WTC11 (cell line): ENCODE results near the gene RPL23.

Source experiments
- ATF6 ChIP-seq: sonication (generic); formaldehyde crosslinking; IDR thresholded peaks from 2 replicates; pipeline ENCODE4 v1.8.1; 2023; ENCODE audit warnings: mild to moderate bottlenecking, missing genetic modification reagents
- CBFB ChIP-seq: sonication (generic); formaldehyde crosslinking; IDR thresholded peaks from 2 replicates; pipeline ENCODE4 v1.8.1; 2022; ENCODE audit warnings: mild to moderate bottlenecking, low read depth, missing genetic modification reagents
- CREM ChIP-seq: sonication (generic); formaldehyde crosslinking; IDR thresholded peaks from 2 replicates; pipeline ENCODE4 v1.8.1; 2022; ENCODE audit warnings: mild to moderate bottlenecking, missing genetic modification reagents, moderate library complexity
- CTCF ChIP-seq: fragments of 200-600 bp; IDR thresholded peaks from 2 replicates; pipeline ENCODE4 v1.8.0; 2022; ENCODE audit warnings: antibody characterized with exemption
- E2F4 ChIP-seq: sonication (generic); formaldehyde crosslinking; IDR thresholded peaks from 2 replicates; pipeline ENCODE4 v1.8.1; 2022; ENCODE audit warnings: low read depth, mild to moderate bottlenecking, moderate library complexity, missing genetic modification reagents, borderline replicate concordance
- ETV6 ChIP-seq: sonication (generic); formaldehyde crosslinking; IDR thresholded peaks from 2 replicates; pipeline ENCODE4 v1.8.1; 2022; ENCODE audit warnings: mild to moderate bottlenecking, missing genetic modification reagents
- FOXJ3 ChIP-seq: sonication (generic); formaldehyde crosslinking; IDR thresholded peaks from 2 replicates; pipeline ENCODE4 v1.9.0; 2021; ENCODE audit warnings: missing genetic modification reagents, mild to moderate bottlenecking, borderline replicate concordance
- FOXP1 ChIP-seq: sonication (generic); formaldehyde crosslinking; IDR thresholded peaks from 2 replicates; pipeline ENCODE4 v1.8.0; 2022; ENCODE audit warnings: missing genetic modification reagents, mild to moderate bottlenecking, moderate library complexity, borderline replicate concordance
- NFATC4 ChIP-seq: fragments of 250-450 bp; sonication (Bioruptor Pico); IDR thresholded peaks from 2 replicates; pipeline ENCODE4 v1.9.0; 2021; ENCODE audit warnings: mild to moderate bottlenecking
- NFE2L1 ChIP-seq: sonication (generic); formaldehyde crosslinking; IDR thresholded peaks from 2 replicates; pipeline ENCODE4 v1.8.1; 2023; ENCODE audit warnings: missing genetic modification reagents
- PREB ChIP-seq: sonication (generic); formaldehyde crosslinking; IDR thresholded peaks from 2 replicates; pipeline ENCODE4 v1.8.1; 2022; ENCODE audit warnings: mild to moderate bottlenecking, missing genetic modification reagents, moderate library complexity, borderline replicate concordance
- SOX15 ChIP-seq: fragments of 250-450 bp; sonication (Bioruptor Pico); IDR thresholded peaks from 2 replicates; pipeline ENCODE4 v1.9.0; 2021; ENCODE audit warnings: mild to moderate bottlenecking
- STAT6 ChIP-seq: sonication (generic); formaldehyde crosslinking; conservative IDR thresholded peaks from 2 replicates; pipeline ENCODE4 v1.8.1; 2023; ENCODE audit warnings: mild to moderate bottlenecking, low read depth, missing genetic modification reagents, moderate library complexity
- TEAD1 ChIP-seq: sonication (generic); formaldehyde crosslinking; IDR thresholded peaks from 2 replicates; pipeline ENCODE4 v1.8.0; 2022; ENCODE audit warnings: mild to moderate bottlenecking, missing genetic modification reagents

GRCh38 chr17:38883592-38884526 lies 30.3 kb upstream of the RPL23 start:
- no peak for TF ChIP-seq NFE2L1 (CRISPR knock-in tag)
- no peak for TF ChIP-seq CTCF
- no peak for TF ChIP-seq ETV6 (CRISPR knock-in tag)
- no peak for TF ChIP-seq CREM (CRISPR knock-in tag)
- TF ChIP-seq SOX15 (CRISPR knock-in tag), result no peak
- TF ChIP-seq E2F4 (CRISPR knock-in tag), result no peak
- TF ChIP-seq STAT6 (CRISPR knock-in tag), result no peak
- no peak for TF ChIP-seq FOXJ3 (CRISPR knock-in tag)
- TF ChIP-seq FOXP1 (CRISPR knock-in tag), result no peak
- no peak for TF ChIP-seq CBFB (CRISPR knock-in tag)
- no peak for TF ChIP-seq PREB (CRISPR knock-in tag)
- no peak for TF ChIP-seq NFATC4 (CRISPR knock-in tag)
- TF ChIP-seq TEAD1 (CRISPR knock-in tag), result no peak
- no peak for TF ChIP-seq ATF6 (CRISPR knock-in tag)
